CD4-positive, alpha-beta T cell treated with Interleukin-17A for 1 hour (primary cell): ENCODE measurements around the gene SH2D2A.

ENCODE experiments used
- DNase-seq: peaks from one replicate; pipeline ENCODE4 v3.0.0-alpha.2; 2020

SH2D2A gene

DNA sequence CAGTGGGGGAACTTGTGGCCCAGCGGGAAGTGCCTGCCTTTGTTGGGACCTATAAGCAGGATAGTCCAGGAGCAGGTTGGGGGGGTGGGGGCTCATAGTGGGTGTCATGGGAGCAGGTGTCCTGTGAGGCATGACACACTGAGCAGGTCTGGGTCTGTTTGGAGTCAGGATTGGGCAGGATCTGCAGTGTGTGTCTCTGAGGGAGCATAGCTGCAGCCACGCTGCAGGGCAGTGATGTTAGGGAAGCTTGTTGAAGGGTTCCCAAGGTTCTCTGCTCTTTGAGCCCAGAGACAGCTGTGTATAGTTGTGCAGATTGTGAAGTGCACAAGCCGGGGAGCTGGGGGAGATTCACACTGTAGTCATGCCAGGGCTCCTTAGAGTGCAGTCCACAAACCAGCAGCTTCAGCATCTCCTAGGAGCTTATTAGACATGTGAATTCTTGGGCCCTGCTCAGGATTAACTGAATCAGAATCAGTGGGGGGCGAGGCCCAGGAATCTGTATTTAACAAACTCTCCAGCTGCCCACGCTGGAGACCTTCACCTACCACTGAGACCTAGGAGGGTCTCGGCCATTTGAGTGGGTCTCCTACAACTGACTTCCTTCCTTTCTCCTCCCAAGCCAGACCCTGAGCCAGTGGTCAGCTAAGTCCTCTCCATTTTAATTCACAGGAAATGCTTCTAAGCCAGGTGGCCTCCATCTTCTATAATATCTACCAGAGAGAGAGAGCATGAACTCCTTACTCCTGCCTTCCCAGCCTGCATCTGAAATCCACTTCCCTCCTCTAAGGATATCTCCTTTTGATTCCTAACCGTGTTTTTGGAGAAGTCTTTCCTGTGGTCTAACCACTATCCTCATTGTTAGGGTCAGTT, 31.2 kb upstream of the SH2D2A start:
- no peak for DNase-seq

DNA sequence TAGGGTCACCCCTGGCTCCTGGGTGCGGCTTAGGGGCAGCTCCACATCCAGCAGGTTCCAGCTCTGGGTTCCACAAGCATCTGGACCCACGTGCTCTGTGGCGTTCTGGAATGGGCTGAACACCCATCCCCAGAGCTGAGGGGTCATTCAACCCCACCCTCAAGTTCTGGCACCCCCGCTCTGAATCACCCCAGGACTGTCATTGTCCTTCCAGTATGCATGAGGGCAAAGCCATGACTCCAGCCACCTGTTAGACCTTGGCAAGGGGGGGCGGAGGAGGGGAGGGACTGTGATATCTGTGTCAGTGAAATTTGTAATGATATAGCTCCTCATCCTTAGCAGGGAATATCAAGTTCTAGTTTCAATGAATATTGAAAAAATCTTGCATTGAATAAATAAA, 30.0 kb upstream of the SH2D2A start:
- DNase-seq, result no peak

DNA sequence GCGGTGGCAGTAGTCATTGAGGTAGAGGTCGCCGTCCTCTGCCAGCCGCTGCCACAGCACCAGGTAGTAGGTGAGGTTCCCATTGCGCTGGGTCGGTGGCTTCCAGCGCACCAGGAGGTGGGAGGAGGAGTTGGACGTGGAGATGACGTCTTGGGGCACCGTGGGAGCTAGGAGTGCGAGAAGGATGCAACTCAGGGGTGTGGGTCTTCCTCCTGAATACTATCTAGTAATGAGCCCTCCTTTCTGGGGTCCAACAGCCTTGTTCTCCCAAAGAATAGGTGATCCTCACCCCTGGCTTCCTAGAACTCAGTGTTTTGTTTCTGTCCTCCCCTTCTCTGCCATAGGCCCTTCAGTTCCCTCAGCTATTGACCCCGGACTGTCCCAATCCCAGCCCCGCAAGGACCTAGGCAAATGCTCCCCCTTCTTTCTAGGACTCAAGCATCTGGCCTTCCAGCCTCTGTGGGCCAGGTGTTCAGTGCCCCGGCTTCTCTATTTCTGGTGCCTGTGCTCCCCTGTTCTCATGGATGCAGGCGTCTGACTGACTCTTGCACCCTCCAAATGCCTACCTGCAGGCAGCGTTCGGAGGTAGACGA, 29.4 kb upstream of the SH2D2A start:
- no peak for DNase-seq

DNA sequence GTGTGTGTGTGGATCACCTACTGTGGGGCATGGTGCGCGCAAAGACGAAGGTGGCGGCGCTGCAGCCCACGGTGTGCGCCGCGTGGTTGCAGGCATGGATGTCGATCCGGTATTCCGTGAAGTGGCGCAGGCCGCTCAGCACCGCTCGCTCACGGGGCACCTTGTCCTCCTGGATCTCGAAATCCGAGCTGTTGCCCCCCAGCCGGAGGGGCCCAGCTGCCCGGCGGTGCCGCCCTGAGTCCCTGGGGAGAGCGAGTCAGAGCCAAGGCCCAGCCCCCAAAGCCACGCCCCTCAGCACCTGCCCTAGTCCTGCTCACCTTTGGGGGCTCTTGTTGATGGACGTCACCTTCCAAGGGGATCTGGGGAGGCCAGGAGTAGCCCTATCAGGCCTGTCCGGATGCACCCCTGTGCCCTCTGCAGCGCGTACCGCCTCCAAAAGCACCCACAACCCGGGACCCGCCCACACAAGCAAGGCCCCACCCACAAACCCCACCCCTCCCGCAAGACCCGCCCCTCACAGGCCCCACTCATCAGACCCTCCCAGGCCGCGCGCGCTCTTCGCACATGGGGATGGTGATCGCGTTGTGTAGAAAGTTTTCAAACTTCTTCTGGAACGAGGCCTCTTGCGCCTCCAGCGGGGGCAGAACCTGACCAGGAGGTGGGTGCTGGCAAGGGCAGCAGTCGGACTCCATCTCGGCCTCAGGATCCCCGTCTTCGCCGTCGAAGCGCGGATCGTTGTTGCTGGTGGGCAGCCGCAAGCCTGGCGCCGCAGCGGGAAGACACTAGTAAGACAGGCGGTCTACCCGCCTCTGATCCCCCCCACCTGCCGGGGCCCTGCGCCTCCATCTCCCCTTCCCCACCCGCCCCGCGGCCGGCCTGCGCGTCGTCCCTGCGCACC, 28.7 kb upstream of the SH2D2A start:
- peak; percentile 50 for DNase-seq

DNA sequence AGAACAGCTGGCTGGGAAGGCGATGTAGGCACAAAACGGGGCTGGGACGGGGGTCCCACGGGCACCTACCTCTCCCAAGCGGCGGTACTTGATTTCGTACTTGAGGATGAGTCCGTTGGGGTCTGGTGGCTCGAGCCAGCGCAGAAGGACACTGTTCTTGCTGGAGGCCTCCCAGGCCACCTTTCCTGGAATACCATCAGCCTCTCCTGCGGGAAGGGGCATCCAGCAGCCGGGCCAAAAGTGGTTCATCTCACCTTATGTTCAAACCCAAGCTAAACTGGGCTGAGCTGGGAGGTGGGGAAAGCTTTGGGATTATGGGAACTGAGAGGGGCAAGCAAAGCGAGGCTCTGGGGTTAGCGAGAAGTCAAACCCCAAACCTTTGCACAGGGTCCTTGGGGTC, 28.0 kb upstream of the SH2D2A start:
- no peak for DNase-seq

DNA sequence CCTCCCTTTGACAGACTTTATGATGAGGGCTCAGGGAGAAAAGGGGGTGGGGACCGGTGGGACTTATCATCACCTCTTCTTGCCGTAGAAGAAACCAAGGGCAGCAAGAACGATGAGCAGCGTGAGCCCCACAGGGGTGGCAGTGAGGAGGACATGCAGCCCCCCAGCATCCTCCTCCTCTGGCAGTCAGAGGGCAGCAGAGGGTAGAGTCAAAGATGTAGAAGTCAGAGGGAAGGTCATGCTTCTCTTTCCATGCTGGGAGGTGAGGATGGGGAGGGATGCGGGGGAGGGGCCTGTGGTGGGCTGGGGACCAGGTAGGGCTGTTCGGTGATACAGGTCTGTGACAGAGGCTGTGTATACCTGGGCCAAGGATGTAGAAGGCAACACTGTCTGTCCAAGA, 27.5 kb upstream of the SH2D2A start:
- no peak for DNase-seq

DNA sequence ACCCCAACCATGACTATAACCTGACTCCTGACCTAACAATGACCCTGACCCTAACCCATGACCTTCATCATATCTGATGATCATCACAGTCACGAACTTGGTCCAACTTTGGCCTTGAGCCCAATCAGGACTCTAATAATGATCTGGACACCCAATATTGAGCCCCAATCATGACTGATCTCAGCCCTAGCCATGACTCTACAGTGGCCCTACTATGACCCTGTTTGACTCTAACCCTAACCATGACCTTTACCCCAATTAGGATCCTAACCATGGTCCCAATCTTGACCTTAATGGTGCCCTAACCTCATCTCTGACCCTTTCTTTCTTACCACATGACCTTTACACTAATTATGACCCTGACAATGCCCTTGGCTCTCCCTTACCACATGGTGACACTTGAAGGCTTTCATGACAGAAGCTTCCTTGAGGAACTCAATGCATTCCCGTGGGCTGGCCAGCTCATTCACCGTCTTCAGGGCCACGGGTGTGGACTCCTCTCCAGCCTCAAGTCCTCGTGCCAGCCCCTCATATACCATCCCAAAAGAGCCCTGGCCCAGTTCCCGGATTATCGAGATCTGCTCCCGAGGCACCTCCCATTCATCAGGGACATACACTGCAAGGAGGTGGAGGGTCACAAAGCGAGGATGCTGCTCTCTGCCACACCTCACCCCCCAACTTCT, 26.1 kb upstream of the SH2D2A start:
- no peak for DNase-seq

DNA sequence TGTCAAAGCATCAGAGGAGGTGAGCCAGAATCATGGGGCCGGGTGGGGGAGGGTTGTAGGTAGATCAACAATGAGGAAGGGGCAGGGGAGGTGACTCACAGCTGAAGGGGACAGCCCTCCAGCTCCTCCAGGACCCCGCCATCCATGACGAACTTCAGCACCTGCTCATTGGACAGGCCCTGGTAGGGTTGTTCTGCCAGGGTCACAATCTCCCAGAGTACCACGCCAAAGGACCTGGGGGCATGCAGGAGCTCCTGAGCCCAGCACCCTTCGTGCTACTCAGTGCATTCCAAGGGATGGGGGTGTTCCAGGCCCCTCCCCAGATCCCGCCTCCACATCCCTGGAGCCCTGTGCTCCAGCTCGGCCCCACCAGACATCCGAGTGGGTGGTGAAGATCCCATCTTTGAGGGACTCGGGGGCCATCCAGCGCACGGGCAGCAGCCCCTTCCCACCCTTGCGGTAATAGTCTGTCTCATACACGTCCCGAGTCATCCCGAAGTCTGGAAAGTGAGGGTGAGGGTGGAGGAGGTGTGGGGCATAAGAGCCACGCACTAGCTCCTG, 24.7 kb upstream of the SH2D2A start:
- no peak for DNase-seq

DNA sequence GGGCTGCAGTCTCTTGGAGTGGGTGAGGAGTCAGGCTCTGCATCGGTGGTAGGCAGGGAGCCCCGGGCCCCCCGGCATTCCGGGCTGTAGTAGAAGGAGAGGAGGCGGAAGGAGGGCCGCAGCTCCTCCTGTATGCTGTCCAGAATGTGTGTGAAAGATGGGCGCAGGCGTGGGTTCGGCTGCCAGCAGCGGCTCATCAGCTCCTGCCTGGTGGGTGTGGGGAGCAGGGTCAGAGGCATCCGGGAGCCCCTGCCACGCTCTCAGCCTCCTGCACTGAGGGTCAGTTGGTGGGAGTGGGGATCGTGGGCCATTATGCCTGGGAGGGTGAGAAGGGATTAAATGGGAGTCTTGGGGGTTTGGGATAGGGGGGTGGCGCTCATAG, 24.2 kb upstream of the SH2D2A start:
- no peak for DNase-seq

DNA sequence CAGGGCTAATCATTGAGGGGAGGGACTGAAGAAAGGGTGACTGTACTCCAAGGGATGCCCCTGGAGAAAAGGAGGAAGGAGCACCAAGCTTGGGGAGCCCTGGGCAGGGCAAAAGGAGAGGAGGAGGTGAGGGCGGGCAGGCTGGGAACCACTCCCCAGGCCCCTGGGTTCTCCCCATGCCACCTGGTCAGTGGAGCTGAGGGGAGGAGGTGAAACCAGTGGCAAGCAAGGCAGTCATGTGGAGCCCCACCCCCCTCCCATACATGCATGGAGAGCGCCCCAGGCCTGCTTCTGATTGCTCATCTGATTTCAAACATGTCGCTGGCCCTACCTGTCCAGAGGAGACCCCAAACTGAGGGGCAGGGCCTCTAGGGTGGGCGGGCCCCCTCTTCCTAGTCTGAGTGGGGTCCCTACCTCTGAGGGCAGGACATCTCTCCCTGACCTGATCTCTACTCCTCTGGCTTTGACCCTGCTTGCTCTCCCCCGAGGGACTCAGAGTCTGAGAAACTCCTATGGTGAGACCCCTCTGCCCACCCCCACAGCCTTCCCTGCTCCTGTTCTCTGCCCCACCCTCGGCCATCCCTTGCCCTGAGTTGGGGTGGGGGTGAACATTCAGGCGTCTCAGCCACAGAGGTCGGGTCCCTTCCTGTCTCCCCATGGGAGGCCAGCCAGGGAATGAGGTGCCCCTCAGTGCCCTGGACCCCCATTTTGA, 23.7 kb upstream of the SH2D2A start:
- DNase-seq, result no peak

DNA sequence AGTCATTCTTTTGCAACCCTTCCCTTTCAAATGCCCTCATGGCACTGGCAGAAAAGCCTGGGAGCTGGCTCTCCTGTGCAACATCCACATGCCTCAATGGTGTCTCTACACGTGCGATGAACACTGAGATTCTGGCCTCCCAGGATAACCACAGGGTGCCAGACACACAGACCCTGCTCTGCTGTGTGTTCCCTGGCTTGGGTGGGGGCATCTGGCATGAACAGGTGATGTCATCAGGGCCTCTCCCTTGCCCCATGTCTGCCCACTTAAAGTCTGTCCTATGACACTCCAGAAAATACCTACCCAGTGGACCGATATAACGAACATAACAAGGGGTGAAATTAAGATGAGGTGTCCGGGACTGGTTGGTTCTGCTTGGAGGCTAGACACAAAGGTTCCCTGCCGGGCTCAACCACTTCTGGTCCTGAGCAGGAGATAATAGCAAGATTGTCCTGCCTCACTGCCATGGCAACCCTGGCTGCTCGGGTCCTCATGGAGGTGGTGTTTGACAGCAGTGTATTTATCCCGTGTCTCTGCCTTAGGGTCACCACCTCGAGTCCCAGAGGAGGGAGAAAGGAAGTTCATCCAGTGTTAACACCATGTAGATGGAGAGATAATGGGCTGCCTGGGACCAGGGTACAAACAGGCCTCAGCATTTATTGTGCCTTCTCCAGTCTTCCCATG, 22.9 kb upstream of the SH2D2A start:
- DNase-seq, result no peak

DNA sequence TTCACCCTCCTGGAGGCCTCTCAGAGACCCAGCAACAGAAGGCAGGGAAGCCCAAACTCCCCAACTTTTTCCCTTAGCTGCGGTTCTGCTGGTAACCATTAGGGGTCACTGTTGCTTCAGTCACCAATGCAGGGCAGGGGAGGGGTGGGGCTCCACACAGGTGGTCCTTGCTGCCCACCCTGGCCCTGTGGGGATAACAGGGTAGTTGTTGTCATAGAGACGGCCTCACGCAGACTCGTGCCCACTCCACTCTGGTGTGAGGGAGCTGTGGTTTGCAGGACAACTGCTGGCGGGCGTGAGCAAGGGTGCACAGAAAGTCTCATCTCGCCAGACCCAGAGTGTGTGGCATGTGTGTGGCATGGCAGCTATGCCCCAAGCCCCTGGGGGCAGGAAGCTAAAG, 22.3 kb upstream of the SH2D2A start:
- peak; percentile 68 for DNase-seq

DNA sequence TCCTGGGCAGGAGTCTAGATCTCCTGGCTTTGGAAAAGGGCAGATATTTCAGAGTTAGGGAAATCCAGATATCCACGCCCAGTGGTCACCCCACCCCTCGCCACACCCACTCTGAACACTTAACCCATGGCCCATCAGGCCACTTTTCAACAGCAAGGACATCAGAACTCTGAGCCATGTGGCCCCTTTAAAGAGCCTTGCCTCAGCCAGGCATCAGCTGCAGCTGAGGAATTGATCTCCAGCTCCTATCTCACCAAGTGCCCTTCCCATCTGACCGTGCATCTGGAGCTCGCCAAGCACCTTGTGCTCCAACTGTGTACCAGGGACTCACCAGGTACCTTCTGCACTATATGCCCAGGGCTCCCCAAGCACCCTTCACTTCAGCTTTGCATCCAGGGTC, 20.2 kb upstream of the SH2D2A start:
- no peak for DNase-seq

DNA sequence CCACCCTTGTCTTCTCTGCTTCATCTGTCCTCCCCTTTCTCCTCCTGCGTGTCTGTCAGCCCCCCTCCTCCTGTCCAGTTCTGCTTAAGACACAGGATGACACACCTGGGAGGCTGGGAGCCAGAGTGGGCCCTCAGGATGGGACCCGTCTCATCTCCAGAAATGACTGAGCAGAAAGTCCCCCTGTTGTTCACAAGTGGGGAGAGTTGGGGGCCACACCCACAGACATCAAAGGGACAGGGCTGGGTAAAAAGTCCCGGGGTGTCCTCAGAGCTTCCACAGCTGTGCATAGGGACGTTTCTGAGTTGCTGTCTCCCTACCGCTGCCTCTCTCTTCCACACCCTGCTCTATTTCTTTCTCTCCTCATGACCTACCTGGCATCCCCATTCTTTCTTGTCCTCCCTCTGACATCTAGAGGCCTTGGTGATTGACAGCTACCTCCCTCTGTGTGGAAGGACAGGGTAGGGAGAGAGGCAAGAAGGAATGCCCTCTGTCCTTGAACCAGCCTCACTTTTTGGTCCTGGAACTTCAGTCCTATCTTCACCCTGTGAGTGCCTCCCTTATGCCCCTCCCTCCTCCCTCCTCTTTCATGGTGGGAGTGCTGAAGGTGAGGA, 19.5 kb upstream of the SH2D2A start:
- DNase-seq, result peak; percentile 59

DNA sequence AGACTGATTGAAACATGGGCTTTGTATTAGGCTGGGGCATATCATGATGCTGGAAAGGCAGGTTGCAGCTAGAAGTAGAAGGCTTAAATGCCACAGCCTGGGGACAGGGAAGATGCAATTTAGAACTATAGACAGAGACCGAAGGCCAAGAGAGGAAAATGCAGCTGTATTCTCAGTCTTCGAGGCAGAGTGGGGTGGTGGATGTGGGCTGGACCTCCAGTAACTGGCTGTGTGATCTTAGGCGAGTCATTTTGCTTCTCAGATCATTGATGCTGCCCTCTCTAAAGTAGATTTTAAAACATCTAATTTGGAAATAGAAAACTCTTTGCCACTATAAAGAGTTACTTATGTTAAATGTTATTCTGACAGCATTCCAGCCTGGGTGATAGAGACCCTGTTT, 17.7 kb upstream of the SH2D2A start:
- DNase-seq, result no peak

DNA sequence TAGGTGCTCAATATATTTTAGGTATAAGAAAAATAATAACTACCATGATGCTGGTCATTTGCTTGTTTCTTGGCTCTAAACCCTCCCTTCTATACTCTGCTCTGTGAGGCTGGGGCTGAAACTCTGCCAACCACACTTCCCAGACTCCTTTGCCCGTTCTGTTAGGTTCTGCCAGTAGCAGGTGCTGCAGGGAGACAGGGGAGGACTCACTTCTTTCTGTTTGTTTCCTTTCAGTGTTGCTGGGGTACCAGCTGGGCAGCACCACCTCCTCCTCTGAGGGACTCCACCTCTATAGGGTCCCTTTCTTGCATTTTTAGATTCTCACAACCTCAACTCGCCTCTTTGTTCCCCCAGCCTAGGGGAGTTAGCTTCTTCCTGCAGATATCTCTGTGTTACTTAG, 17.0 kb upstream of the SH2D2A start:
- DNase-seq, result peak; percentile 38

DNA sequence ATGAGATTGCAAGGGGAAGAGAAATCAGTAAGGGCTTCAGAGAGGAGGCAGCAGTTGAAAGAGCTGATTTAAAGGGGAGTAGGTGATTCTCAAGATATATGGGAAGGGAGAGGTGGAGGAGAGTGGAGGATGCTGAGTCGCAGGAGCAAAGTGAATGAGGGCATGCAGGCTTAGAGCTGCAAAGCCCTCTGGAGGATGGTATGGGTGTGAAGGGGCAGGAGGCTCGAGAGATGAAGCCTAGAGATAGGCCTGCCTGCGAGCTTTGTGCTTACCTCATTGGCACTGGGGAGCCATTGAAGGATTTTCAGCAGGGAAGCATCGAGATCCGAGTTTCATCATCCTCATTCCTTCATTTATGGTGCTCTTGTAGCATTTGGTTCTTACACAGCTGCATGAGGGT, 15.8 kb upstream of the SH2D2A start:
- no peak for DNase-seq

DNA sequence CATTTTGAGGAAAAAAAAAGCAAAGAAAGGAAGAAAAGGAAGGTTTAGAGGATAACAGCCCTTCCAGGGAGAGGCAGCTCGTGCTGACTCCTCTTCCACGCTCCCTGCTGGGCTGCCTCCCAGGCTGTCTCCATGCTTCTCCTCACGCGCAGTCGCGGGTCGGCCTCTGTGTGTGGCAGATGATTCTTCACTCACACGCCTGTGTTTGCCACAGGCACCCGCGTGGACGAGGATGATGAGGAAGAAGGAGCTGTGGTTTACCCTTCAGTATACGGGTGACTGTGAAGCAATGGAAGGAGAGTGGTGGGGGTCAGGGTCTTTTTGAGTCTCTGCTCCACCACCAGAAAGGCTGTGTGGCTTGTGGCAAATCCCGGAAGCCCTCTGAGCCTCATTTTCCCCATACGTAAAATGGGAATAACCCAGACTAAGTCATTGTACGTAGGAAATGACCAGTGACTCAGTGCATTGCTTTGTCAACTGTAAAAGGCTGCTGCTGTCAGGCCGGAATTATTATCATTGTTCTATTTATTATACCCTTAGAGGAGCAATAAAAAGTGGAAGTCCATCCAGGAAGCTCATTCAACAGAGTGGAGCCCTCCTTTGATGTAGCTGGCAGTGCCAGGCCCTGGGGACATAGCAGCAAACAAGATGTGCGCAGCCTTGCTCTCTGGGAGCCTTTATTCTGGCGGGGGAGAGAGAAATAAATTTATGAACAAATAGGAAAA, 11.9 kb upstream of the SH2D2A start:
- no peak for DNase-seq

DNA sequence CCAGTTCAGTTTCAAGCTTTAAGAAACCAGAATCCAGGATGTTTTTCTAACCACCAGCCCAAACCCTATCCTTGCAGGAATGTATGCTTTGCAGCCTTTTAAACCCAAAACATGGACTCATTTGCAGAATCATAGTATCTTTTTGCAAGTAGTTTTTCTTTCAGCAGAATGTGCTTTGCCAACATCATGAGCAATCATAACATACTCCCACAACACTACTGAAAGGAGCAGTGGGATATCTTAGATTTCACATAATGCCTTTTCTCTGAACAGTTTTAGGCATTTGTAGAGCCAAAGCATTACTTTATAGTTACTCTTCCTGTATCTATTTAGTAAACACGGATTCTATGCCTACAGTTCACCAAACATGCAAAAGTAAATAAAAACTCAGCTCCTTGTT, 10.0 kb upstream of the SH2D2A start:
- DNase-seq, result no peak

DNA sequence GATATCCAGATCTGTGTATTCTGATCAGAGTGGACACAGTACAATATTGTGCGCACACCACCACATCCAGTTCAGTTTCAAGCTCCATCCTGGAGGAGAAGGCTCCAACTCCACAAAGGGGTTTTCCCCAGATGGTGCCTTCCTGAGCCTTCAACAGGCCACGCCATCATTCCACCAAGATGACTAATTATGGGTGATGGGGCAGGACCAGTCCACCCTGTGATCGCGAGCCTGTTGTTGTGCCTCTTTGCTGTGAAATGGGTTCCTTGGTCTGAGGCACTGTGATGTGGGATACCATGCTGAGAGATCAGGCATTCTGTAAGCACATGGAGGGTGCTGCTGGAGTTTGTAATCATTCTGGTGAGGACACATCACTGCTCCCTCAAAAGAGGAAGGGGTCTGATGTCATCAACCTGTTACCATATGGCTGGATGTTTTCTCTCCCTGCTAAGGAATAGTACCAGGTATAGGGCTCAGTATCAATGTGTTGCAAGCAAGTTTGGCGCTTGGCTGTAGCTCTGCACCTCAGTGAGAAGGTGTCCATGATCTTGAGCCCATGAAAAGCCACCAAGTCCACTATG, 6.7 kb upstream of the SH2D2A start:
- no peak for DNase-seq
